NCI-H2029 treated with DMSO at 0.1 percent for 48 hours (cell line): ENCODE measurements around the gene MPV17.
"Not testable (repeated sequence)": the region's sequence is repeated elsewhere in the genome, so short reads cannot be mapped to it uniquely, and the experiment has no call there.

Experiments
- DNase-seq: peaks from one replicate; lab custom pipeline; 2025; lab: John Stamatoyannopoulos, UW

Gene MPV17, protein sequence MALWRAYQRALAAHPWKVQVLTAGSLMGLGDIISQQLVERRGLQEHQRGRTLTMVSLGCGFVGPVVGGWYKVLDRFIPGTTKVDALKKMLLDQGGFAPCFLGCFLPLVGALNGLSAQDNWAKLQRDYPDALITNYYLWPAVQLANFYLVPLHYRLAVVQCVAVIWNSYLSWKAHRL

GRCh38 chr2:27322766-27323595 is at the start of gene MPV17:
Gene MPV17 (minus strand): TSS chr2:27323097. CDS start chr2:27322517, 580 bp downstream.
- DNase-seq, result peak; percentile 43

DNA sequence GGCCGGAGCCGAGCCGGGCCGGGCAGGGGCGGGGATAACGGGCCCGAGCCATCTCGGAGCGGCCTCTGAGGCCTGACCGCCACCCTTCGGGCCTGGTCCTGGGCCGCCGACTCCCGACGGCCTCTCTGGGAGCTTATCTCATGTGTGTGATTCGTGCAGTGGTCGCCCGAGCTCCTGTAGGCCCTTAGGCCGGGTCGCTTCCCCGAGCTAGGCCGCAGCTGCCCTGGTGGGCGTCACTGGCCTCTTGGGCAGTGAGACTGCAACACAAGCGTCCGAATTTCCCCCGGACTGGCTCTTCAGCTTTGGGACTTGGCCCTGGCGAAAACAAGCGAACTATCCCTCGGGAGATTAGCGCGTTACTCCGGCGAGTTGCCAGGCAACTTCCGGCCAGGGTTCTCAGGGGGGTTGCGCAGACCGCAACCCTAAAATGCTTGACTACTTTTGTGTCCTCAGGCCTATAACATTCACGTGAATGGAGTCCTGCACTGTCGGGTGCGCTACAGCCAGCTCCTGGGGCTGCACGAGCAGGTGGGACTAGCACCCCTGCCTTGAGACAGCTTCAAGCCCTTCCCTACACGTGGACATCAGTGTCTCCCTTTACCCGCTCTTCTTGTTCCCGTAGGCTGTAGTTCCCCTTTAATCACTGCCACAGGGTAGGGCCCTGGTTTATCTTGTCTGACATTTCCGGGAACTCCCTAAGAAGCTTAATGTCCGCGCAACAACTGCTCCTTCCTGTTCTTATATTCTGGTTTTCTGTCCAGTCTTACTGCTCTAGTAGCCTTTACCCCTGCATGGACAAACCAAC is 48.1 kb upstream of the MPV17 start:
- DNase-seq, result no peak

DNA sequence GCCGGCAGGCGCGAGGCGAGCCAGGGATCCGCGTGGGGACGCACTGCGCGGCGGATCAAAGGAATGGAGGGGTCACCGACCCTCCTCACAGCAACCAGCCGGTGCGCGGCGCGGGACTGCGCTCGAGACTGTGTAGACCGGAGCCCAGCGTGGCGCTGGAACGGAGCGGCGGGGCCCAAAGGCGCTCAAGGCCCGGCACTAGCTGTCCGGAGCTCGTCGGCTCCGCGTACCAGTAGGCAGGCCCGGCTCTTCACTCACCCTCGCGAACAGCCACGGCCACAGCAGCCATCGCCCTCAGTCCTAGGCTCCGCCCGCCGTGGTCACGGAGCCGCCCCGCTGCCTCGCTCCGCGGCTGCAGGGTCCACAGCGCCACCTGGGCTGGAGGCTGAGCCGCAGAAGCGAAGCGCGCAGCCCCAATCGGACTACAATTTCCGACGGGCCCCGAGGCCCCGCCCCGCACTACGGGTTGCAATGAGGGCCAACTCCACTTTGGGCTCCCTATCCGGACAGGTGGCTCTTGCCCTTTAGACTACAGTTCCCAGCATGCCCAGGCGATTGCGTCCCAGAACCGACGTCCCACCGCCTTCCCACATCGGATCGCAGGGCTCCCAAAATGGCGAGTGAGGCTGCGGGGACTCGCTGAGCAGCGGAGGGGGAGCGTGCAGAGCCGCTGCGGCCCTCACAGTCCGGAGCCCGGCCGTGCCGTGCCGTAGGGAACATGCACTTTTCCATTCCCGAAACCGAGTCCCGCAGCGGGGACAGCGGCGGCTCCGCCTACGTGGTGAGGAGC is 47.3 kb upstream of the MPV17 start, which contains the start of the genes EIF2B4 and SNX17:
TSS of gene EIF2B4 (minus strand) at position 313 of the 790 bp plus-strand sequence. CDS start at position 289, 24 bp downstream.
TSS of gene SNX17 (plus strand) at position 591 of the 790 bp plus-strand sequence. CDS start at position 719, 128 bp downstream.
- DNase-seq, result peak; percentile 88

- DNase-seq, result no peak
Measured at GRCh38 chr2:27369471-27370025, 46.7 kb upstream of the MPV17 start.

DNA sequence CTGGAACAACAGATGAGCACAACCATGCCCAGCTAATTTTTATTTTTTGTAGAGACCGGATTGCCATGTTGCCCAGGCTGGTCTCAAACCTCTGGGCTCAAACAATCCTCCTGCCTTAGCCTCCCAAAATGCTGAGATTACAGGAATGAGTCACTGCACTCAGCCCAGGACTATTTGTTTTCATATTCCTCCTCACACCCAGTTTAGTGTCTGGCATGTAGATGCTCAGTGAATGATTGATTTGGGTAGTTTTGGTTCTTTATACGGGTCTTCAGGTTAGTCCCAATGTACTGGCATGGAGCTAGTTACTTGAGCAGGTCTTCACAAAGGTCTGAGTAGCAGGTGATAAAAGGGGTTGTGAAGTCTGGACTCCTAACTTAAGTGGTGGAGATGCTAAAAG is 41.0 kb upstream of the MPV17 start:
- DNase-seq, result no peak

DNA sequence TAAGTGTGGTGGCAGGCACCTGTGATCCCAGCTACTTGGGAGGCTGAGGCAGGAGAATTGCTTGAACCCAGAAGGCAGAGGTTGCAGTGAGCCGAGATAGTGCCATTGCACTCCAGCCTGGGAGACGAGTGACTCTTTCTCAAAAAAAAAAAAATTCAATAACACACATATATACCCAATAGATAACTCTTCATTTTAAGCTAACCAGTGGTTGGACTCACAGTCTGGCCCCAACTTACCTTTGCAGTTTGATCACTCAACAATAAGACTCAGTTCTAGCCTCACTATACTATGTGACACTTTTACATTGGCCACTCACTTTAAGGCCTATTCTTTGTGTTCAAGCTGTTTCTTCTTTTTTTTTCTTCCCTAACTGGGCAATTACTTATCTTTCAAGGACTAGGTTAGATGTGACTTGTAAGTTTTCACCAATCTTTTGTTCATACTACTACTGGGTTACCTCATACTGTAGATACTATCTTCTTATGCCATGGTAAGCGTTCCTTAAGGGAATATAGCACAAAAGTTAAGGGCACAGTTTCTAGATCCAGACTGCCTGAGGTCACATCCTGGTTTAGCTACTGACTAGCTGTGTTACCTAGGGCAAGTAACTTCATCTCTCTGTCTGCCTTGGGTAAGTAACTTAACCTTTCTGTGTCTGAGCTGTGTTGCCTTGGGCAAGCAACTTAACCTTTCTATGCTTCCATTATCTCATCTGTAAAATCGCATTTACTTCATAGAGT is 40.0 kb upstream of the MPV17 start:
- DNase-seq, result no peak

- DNase-seq, result peak; percentile 71
Measured at GRCh38 chr2:27356382-27357181, 33.7 kb upstream of the MPV17 start, which contains the start of gene GTF3C2. Gene GTF3C2 (minus strand): TSS chr2:27356764. CDS start chr2:27343554, 13,210 bp downstream.

DNA sequence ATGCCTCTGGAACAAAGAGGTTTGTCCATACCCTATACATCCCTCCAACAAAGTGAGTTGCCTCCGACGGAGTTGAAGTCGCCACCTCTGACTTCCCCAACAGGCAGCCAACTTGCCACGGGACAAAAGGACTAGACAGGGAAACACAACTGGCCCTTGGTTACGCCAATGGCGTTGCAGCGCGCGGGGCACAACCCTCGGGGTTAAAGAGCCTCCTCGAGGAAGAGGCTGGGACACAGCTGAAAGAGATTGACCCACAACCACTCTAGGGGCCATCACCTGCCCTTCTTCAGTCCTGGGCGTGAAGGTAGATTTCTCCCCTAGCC is 33.1 kb upstream of the MPV17 start:
- no peak for DNase-seq

GRCh38 chr2:27354597-27354927 is 31.7 kb upstream of the MPV17 start:
- no peak for DNase-seq

DNA sequence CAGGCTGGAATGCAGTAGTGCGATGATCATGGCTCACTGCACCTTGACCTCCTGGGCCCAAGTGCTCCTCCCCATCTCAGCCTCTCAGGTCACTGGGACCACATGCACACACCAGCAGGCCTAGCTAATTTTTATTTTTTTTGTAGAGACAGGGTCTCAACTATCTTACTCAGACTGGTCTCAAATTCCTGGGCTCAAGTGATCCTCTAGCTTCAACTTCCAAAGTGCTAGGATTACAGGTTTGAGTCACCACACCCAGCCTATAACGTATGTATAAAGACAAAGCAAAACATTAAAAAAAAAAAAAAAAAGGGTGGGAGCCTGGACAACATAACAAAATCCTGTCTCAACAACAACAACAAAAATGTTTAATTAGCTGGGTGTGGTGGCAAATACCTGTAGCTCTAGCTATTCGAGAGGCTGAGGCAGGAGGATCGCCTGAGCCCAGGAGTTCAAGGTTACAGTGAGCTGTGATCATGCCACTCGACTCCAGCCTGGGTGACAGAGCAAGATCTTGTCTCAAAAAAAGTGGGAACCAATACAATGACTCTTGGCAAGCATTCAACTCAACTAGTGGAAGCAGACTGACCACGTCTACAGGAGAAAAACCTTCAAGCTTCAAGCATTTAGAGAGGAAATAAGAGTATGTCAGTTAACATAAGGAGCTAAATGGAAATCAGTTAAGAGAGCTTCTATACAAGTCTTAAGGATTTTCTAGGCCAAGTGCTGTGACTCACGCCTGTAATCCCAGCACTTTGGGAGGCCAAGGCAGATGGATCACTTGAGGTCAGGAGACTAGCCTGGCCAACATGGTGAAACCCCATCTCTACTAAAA is 31.1 kb upstream of the MPV17 start:
- no peak for DNase-seq

DNA sequence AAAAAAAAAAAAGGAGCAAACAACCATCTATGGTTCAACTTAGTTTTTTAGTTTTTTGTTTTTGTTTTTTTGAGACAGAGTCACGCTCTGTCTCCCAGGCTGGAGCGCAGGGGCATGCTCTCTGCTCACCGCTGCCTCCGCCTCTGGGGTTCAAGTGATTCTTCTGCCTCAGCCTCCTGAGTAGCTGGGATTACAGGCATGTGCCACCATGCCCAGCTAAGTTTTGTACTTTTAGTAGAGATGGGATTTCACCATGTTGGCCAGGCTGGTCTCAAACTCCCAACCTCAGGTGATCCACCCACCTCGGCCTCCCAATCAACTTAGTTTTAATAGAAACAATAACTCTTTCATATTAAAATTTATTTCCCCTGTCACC is 30.5 kb upstream of the MPV17 start:
- not testable (repeated sequence) for DNase-seq

DNA sequence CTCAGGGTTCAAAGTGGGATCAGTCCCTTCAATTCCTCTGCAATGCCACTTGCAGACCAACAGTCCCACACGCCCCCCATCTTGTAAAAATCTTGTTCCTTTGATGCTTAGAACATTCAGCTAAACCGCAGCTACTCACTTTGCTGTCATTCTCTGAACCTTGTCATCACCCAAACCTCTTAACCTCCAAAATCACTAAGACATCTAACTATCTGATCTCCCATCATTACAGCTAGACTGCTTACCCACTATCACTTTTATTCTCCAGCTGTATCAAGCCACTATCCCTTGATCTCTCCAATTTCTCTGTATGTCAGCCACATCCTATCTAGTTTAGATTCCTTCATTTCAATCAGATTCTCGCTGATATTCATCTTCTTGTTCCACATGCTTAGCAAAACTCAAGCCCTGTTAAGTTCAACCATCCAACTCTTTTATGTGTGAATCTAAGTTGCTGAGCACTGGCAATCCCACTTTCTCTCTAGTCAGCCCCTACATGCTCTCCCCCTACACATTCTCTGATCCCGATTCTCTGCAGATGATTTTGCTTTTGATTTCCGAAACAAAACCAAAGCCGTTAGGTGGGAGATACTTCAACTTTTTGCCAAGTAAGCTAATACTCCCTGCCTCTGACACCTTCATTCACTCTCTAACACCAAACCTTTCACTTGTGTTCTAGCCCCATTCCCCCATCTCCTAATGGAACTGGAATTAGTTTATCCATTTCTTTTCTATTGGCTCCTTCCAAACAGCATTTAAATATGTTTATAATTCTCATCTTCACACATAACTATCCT is 29.1 kb upstream of the MPV17 start:
- no peak for DNase-seq

- DNase-seq, result no peak
Measured at GRCh38 chr2:27350106-27350693, 27.3 kb upstream of the MPV17 start.

- DNase-seq, result no peak
Measured at GRCh38 chr2:27347641-27348040, 24.7 kb upstream of the MPV17 start.

DNA sequence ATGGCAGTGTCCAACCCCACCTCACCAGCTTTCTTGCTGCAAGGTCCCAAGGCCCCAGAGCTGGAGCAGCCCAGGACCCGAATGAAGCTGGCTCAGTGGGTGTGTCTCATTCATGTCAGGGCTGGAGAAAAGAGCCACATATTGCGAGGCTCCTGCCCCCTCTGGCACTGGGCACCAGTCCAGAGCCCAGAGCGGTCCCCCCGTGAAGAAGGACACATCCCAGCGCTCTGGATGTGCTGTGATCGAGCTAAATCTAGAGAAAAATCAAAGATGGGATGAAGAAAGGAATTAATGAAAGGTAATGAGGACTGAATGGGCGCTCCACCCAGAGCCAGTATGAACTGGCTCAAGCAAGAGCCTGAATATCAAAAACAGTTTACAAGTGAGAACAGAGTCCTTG is 13.3 kb upstream of the MPV17 start:
- no peak for DNase-seq

DNA sequence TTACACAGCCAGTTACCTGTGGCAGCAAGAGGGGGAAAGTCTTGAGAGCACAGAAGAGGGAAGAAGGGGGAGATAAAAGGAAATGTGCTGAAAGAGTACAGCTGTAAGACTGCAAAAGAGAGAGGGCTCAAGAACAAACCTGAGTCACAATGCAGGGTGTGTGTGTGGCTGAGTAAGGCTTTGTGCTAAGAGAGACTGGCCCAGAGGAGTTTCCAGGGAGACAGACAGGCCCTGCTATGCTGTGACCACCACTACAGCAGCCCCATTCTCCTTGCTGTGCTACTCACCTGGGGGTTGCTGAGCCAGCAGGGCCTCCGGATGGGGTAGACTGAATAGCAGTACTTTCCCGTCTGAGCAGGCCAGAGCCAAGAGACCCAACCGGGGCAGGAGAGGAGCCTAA is 12.4 kb upstream of the MPV17 start:
- no peak for DNase-seq

GRCh38 chr2:27324720-27325119 is 1.8 kb upstream of the MPV17 start:
- DNase-seq, result no peak
